ENCODE data around the gene DDX42.
"Not testable (repeated sequence)": the region's sequence is repeated elsewhere in the genome, so short reads cannot be mapped to it uniquely, and the experiment has no call there.

DDX42 gene

DNA sequence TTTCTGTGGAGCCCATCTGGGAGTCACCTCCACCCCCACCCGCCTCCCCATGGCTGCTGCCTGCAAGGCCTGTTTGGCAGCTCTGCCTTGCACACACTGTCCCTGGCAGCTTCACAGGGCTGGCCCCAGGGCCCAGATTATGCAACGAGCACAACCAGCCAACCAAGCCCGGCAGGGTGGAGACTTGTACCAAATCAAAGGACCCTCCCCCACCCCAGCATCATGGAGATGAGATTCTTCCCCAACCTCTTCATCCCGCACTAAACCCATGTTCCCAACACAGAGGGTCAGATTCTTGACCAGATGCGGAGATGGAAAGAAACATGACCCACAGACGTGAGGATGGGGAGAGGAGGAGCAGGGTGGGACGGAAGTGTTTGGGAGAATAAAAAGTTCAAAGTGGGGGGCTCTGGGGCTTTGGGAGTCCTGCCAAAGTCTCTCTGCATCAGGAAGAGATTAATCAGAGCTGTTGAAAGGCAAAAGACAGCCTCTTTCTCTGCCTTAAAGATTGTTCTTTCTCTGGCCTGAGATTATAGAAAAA is 64.7 kb downstream of the DDX42 start:
- no peak for DNase-seq (ENCODE audit: low read depth in 2 of 2)

DNA sequence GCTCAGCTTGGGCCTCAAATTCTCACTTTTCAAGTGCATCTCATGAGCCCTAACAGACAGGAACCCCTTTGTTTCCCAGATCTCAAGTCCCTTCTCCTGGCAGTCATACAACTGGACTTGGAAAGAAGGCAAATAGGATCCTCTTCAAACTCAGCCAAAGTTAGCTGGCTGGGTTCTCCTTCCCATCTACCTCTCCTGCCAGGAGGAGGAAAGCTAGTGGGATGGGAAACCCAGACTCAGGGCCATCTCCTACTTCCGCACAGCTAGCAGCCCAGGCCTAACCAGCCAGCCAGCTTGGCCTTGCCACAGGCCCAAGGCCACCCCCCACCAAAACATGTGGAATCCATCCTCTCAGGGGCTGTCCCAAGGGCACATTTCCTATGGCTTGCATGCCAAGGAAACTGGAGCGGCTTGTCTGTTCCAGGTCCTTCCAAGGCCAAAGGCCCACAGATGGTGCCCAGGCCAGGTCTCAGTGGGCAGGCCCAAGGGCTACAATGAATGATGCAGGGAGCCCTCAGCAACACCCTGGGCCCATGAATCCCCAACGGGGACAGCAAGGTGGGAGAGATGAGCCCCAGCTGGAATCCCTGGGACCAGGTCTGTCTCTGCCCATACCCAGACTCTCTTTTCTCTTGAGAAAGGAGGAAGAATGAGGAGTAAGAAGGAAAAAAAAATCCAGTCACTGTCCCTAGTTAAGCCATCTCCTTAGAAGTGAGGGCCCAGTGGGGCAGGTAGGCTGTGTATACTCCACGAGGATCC is 66.8 kb downstream of the DDX42 start:
- no peak for DNase-seq (ENCODE audit: low read depth in 2 of 2)

DNA sequence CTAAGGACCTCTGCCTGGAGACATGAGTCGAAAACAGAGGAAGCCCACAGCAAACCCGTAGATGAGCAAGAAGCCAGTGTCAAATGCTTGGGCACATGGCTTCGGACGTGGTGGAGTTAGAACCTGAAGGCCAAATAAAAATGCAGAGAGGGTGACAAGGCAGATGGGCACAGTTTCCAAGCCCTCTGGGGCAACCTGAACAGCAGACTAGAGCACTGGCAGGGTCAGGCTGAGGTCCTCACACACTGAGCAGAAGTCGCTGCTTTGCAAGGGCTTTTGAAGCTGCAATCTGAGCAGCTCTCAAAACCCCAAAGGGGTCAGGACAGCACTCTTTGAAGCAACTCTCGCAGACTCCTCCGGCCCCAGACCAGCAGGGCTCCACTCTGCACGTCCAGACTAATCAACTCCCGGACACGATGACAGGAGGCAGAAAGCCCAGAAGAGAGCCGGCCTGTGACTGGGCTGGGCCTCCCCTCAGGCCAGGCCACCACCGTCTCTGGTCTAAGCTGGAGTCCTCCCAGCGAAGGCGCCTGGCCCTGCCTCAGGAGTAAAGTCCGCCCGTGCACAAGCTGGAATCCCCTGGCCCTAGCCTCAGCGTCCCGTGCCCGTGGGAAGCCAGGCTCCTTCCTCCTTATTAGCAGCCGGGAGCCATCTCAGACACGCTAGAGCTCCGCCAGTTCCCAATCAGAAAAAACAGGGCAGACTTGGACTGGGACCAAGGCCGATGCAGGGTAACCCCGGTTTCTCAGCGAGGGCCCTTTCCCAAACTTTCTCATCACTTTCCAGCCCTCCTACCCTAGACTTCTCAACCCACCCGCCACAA is 67.6 kb downstream of the DDX42 start:
- DNase-seq (ENCODE audit: low read depth in 2 of 2), result no peak

DNA sequence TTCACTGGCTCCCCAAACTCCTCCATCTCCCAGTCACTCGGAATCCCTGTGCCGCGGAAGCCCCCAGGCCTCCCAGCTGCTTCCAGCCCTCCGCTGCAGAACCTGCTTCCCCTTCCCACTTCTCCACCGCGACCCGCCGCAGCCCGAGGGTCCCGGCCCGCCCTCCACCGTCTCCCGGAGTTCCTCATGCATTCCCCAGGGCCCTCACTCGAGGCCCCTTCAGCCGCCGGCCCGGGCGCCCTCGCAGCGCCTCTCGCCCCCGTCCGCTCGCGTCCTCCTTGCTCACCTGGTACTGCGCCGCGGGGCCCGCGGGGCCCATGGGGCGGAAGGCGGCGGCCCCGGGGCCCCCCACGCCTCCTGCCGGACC is 68.2 kb downstream of the DDX42 start:
- no peak for DNase-seq (ENCODE audit: low read depth in 2 of 2)

DNA sequence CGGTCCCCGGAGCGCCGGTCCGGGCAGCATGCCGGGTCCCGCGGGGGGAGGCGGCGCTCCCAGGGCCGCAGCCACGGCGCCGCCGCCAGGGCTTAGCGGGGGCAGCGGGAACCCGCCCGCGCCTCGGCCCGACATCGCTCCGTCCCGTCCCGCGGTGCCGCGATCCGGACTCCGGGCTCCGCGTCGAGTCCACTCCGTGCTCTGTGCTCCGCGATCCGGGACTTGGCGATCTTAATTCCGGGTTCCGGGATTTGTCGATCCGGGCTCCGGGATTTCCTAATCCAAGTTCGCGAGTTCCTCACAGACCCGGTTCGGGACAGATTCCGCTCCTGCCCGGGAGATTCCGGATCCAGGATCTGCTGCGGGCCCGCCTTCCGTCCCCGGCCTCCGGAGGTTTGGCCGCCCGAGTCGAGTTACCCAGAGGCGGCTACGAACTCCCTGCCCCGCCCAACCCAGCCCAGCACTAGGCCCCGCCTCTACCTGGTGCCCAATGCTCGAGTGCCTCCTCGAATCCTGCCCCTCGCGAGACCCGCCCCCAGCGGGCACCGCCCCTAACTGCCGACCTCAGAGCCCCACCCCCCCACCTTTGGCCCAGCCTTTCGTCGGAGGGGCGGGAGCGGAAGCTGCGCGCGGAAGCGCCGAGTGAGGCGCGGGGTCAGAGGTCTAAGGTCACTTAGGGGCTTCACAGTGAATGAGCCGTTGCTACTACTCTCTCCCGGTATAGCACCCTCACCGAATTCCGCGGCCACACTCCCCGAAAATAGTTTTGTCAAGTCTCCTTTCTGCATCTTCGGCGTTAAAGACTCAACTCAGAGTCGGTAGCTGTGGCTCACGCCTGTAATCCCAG is 68.8 kb downstream of the DDX42 start, which contains the start of gene SMARCD2:
Gene SMARCD2 (minus strand): TSS at position 146 of the 847 bp plus-strand sequence. CDS start 11 bp downstream, at position 135.
- peak; percentile 97 to 99 for DNase-seq (ENCODE audit: low read depth in 2 of 2)

DNA sequence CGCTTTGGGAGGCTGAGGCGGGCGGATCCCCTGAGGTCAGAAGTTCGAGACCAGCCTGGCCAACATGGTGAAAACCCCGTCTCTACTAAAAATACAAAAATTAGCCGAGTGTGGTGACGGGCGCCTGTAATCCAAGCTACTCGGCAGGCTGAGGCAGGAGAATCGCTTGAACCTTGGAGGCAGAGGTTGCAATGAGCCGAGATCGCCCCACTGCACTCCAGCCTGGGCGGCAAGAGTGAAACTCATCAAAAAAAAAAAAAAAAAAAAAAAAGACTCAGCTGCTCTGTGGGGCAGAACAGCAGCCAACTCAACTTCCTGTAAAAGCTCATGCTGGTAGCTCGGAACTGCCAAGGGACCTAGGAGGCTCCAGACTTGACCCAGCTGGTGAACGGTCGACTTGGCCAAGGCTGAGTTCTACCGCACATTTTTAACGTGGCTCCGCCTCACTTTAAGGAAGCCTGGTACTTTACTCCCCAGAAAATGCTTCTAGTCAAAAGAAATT is 69.5 kb downstream of the DDX42 start:
- not testable (repeated sequence) for DNase-seq (ENCODE audit: low read depth in 2 of 2)

DNA sequence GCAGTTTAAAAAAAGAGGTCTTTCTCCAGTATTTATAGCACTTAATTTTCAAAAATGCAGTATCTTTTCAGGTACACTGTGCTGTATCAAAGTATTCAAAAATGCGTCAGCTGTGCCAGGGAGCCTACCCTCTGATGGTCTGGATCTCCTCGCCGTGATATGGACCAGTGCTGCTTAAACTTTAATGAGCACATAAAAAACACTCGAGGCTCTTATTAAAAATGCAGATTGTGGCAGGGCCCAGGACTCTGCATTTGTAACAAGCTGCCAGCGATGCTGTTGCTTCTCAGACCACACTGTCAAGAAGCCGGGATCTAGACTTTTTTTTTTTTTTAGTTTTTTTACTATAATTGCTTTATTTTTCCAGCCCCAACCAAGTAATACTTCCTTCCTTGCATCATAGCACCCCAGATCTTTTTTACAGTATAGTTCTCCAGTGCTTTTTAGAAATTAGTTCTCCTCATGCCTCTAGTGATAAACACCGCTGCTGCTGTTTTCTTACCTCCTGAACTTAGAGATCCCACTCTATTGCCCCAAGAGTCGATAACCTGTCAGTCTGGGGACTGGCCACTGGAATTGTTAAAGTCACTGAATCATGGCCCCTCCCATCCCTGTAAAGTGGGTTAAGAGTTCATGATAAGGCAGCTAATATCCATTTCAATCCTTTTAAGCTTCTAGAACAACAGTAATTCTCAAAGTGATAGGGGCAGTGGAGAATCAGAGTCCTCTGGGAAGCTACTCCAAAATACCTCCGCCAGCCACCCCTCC is 70.1 kb downstream of the DDX42 start:
- no peak for DNase-seq (ENCODE audit: low read depth in 2 of 2)

DNA sequence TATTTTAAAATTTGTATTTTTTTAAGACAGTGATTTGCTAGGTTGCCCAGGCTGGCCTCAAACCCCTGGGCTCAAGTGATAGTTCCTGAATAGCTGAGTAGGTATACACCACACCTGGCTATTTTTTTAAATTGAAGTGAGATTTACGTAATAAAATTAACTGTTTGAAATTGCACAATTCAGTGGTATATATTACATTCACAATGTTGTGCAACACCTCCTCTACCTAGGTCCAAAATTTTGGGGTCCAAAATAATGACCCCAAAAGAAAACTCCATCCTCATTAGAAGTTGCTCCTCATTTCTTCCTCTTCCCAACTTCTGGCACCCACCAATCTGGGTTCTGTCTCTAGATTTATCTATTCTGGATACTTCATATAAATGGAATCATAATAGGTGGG is 71.5 kb downstream of the DDX42 start:
- no peak for DNase-seq (ENCODE audit: low read depth in 2 of 2)

DNA sequence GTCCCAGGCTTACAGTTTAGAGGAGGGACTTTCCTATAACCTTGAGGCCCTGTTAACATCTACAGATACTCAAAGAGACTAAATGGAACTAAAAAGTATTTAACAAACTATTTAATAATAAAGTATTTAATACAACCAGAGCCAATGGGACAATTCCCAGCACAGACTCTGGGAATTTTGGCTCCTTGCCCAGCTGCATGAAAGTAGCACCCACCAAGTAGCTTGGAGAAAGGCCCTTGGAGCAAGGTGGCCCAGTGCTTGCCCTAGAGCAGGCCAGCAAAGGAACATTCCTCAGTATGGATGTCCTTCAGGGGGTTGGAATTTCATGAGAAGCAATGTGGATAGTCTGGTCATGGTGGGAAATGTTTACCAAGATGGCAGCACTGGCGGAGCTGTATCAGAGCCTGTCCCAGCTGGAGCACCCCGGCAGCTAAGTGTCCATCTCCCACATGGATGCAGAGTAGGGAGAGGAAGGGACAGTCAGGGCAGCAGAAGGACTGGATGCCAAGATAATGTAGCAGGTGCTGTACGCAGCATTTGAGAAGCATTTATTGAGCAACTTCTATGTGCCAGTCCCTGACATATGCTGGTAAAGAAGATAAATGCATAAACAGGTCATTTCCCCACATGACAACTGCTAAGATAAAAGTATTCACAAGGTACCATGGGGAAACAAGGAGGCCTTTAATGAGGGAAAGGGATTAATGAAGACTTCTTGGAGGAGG is 73.7 kb downstream of the DDX42 start:
- DNase-seq (ENCODE audit: low read depth in 2 of 2), result no peak

DNA sequence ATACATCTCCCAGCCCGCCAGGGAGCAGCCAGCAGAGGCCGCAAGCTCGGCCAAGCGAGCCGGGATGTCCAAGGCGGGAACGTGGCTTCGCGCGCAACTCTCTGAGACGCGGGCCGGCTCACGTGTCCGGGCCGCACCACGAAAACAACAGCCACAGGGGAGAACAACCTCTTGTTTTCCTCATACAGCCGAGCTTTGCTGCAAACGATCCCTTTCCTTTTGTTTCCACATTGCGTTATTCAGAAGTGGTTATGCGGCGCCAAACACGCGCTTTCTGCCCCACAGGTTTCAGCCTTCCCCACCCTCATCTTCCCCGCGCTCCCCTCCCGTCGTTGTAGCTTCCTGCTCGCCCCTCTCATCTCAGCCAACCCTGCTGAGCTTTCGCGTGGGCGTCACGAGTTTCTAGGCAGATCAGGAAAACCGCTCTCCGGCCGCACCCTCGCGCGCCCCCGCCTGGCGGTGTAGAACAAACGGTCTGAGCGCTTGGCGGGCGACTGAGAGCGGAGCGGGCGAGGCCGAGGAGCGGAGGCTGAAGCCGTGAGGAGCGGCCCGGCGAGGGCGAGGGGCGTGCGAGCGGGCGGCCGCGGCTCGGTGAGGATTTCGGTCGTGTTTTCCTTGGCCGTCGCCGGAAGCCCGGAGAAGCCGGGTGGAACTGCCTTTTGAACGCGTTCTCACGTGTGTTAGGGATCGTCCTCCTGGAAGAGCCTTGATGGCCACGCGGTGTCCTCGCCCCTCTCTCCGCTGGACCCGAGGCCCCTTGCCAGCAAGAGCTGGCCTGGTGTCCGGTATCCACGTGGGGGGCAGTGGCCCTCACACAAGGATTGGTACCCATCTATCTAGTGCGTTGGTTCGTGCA is 75.1 kb downstream of the DDX42 start:
- DNase-seq (ENCODE audit: low read depth in 2 of 2), result peak; percentile 93 to 97

DNA sequence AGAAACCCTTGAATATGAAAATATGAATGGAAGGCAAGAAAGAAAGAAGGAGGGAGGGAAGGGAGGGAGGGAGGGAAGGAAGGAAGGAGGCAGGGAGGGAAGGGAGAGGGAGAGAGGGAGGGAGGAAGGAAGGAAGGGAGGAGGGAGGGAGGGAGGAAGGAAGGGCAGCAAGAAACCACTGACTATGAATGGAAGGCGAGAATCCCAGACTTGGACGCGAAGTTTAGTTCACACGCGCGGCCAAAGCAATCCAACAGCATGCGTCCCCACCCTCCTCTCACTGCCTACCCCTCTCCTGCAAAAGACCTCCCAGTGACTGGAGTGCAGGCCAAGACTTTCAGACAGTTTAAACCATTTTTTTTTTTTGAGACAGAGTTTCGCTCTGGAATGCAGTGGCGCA is 76.4 kb downstream of the DDX42 start:
- DNase-seq (ENCODE audit: low read depth in 2 of 2), result no peak

DNA sequence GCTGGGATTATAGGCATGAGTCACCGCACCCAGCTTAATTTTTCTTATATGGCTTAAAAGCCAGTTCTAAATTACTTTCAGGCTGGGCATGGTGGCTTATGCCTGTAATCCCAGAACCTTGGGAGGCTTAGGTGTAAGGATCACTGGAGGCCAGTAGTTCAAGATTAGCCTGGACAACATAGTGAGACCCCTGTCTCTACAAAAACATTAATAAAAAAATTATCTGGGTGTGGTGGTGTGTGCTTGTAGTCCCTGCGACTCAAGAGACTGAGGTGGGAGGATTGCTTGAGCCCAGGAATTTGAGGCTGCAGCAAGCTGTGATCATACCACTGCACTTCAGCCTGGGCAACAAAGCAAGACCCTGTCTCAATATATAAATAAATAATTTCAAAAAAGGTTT is 79.3 kb downstream of the DDX42 start:
- no peak for DNase-seq (ENCODE audit: low read depth in 2 of 2)

DNA sequence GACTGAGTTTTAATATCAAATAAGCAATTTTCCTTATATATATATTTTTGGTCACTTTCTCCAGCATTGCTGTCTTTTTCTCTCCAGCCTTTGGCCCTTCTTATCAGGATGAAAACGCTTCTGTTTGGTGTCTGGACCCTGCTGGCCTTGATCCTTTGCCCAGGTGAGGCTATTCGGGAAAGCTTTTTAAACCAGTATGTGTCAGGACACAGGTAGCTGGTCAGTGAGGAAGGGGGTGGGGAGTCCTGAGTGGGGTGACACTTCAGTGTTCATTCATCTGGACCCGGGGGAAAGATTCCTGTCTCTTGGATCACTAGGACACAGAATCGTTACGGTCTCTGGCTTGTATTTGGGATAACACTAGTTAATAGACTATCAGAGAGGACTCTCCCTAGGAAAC is 80.7 kb downstream of the DDX42 start:
- no peak for DNase-seq (ENCODE audit: low read depth in 2 of 2)

DNA sequence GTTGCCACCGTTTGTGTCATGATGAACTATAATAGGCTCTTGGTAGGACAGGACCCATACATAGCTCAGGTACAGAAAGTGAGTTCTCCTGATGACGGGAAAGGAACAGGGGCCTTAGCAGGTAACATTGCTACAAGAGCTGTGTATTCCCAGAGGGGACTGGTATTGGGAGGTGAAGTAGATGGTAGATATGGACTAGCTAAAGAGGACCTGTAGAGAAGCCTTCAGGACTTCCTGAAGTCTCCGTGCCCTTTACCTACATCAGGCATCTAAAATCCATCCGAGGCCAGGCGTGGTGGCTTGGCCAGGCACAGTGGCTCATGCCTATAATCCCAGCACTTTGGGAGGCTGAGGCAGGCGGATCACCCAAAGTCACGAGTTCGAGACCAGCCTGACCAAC is 81.2 kb downstream of the DDX42 start:
- no peak for DNase-seq (ENCODE audit: low read depth in 2 of 2)

DNA sequence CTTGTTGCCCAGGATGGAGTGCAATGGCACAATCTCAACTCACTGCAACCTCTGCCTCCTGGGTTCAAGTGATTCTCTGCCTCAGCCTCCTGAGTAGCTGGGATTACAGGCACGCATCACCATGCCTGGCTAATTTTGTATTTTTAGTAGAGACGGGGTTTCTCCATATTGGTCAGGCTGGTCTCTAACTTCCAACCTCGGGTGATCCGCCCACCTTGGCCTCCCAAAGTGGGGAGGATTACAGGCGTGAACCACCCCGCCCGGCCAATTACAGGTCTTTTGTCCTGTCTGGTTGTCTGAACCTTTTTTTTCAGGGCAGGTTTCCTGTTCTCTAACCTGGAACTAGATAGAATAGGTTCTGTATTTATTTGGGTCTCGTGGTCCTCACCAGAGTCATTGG is 82.5 kb downstream of the DDX42 start:
- not testable (repeated sequence) for DNase-seq (ENCODE audit: low read depth in 2 of 2)

DNA sequence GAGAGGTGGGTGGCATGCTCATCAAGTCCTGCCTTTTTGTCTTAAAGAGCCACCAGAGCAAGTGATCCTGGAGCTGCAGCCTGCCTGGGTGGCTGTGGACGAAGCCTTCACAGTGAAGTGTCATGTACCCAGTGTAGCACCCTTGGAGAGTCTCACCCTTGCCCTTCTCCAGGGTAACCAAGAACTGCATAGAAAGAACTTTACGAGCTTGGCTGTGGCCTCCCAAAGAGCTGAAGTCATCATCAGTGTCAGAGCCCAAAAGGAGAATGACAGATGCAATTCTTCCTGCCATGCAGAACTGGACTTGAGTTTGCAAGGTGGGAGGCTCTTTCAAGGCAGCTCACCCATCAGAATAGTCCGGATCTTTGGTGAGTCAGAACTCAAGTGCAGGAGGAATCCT is 85.3 kb downstream of the DDX42 start:
- no peak for DNase-seq (ENCODE audit: low read depth in 2 of 2)

DNA sequence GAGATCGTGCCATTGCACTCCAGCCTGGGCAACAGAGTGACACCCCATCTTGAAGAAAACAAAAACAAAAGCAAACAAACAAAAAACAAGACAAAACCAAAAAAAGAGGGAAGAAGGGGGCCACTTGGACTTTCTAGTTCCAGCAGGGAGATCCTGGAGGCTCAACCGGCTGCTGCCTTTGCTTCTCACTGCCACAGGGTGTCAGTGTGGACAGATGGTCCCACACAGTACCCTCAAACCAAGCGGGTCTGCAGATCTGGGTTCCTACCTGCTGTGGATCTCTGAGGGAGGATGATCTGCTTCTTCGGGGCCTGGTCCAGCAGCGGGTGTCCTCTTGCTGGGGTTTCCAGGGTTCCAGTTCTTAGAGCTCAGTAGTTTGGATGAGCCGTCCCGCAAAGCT is 92.7 kb downstream of the DDX42 start:
- DNase-seq (ENCODE audit: low read depth in 2 of 2), result not testable (repeated sequence)

All from stimulated activated CD4-positive, alpha-beta T cell treated with anti-CD3 and anti-CD28 coated beads, Interleukin-12 subunit alpha, Interleukin-12 subunit beta, amount 100 ng/mL, for 24 hours (primary cell).